Measurements from ENCODE around the gene RNF187. TPM values are rescaled to one million over a fixed set of nuclear protein-coding genes. Genes with fewer than 3 reads are reported as not detected.

Gene RNF187
- total RNA-seq, 1 experiment from 2014 or later = 97.7 TPM

DNA sequence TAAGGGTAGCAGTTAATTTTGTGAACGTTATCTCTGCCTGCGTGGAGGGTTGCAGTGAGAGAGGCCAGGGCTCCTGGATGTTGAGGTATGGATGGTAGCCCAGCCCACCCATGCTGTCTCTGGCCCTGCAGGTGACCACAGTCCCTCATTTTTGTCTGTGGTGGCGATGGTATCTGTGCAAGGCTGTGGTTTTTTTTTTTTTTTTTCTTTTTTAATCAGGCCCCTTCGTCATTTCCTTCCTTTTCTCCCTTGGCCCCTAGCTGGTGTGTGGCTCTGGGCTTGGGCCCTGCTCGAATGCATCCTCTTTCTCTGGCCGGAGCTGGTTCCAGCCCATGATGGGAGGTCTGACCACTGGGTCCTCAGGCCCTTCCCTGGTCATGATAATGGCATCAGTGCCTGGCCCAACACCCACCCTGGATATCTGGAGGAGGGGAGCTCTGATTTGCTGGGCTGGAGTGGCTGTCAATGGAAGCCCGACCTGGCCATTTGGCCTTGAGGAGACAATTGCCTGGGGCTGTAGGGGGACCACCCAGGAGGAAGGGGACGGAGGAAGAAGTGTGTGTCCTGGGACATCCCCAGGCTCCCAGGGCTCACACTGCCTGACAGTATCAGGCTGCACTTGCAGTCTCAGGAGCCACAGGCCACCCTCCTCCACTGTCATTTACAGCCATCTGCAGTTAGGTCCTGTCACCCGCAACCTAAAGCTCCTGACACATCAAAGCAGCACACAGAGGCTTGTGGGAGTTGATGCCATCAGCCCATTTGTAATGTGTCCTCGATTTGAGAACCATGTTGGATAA is 8.1 kb upstream of the RNF187 start:
- ChIA-PET CTCF (no interaction called here), POLR2A (ENCODE audit: unreplicated experiment) (no interaction called here)
- no peaks in the 10 kb centered on the region for H3F3A ChIP-seq (ENCODE audit: low read length, unreplicated experiment)
- no peaks in the 10 kb centered on the region for H3K4me1 ChIP-seq (ENCODE audit: insufficient read depth, low read length)
- H2AFZ ChIP-seq (ENCODE audit: low read length) = no peak overlapping the region
- no peak overlapping the region for H3K4me3 ChIP-seq (ENCODE audit: low read length)
- H3K9me3 ChIP-seq (ENCODE audit: low read length) = no peaks in the 10 kb centered on the region
- no peak for ATAC-seq
- no peaks in the 10 kb centered on the region for H3K79me2 ChIP-seq (ENCODE audit: low read length)
- H3K27ac ChIP-seq (ENCODE audit: low read length) = no peak overlapping the region
- H3K4me2 ChIP-seq (ENCODE audit: low read length) = no peak overlapping the region
- TF ChIP-seq, protein P1, sequence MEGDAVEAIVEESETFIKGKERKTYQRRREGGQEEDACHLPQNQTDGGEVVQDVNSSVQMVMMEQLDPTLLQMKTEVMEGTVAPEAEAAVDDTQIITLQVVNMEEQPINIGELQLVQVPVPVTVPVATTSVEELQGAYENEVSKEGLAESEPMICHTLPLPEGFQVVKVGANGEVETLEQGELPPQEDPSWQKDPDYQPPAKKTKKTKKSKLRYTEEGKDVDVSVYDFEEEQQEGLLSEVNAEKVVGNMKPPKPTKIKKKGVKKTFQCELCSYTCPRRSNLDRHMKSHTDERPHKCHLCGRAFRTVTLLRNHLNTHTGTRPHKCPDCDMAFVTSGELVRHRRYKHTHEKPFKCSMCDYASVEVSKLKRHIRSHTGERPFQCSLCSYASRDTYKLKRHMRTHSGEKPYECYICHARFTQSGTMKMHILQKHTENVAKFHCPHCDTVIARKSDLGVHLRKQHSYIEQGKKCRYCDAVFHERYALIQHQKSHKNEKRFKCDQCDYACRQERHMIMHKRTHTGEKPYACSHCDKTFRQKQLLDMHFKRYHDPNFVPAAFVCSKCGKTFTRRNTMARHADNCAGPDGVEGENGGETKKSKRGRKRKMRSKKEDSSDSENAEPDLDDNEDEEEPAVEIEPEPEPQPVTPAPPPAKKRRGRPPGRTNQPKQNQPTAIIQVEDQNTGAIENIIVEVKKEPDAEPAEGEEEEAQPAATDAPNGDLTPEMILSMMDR (conservative IDR thresholded peaks at IDR 0.05; ENCODE audit: low read depth, low read length) = no peak
- no peak for TF ChIP-seq EZH2phosphoT487 (IDR thresholded peaks at IDR 0.05; ENCODE audit: borderline replicate concordance, low read length)
- TF ChIP-seq EZH2 (IDR thresholded peaks at IDR 0.05; ENCODE audit: low read length, unreplicated experiment) = no peak
- no peak for DNase-seq
- no peaks in the 10 kb centered on the region for H3K9me2 ChIP-seq (replicated peaks; ENCODE audit: low read length)
- 0 out of 2 replicates have a peak, but pooled peaks cover 6% of the 10 kb centered on the region for H3K27me3 ChIP-seq (ENCODE audit: low read length)
- H3K36me3 ChIP-seq (ENCODE audit: low read depth, low read length) = no peaks in the 10 kb centered on the region
- no peak overlapping the region for H3K9ac ChIP-seq (ENCODE audit: low read length)
- no TSS peak for BruUV-seq (replicated peaks)
- intact Hi-C loops (cut with micrococcal nuclease) = no loop called here
- H4K20me1 ChIP-seq (ENCODE audit: low read length) = no peaks in the 10 kb centered on the region

DNA sequence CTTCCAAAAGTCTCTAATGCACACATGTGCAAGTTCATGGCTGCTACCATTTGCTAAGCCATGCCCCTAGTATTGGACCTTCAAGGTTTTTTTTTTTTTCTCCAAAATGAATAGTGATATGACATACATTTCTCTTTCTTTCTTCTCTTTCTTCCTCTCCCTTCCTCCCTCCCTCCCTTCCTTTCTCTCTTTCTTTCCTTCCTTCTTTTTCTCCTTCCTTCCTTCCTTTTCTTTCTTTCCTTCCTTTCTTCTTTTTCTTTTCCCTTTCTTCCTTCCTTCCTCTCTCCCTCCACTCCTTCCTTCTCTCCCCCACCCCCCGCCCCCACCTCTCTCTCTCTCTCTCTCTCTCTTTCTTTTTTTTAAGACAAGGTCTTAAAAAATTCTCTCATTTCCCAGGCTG is 3.4 kb upstream of the RNF187 start:
- ATAC-seq (no peak), DNase-seq (no peak)
- Histone ChIP-seq H3K36me3 (ENCODE audit: low read depth, low read length) (no peaks in the 10 kb centered on the region), H3K9me3 (ENCODE audit: low read length) (no peaks in the 10 kb centered on the region), H3K9ac (ENCODE audit: low read length) (no peak overlapping the region), H3K79me2 (ENCODE audit: low read length) (peaks cover 11% of the 10 kb centered on the region), H3K27ac (ENCODE audit: low read length) (no peak overlapping the region), H4K20me1 (ENCODE audit: low read length) (no peaks in the 10 kb centered on the region), H3K4me1 (ENCODE audit: insufficient read depth, low read length) (peaks cover 18% of the 10 kb centered on the region), H3K4me3 (ENCODE audit: low read length) (no peak overlapping the region), H2AFZ (ENCODE audit: low read length) (no peak overlapping the region), H3K4me2 (ENCODE audit: low read length) (no peak overlapping the region), H3K27me3 (ENCODE audit: low read length) (no peaks in the 10 kb centered on the region), H3K9me2 (replicated peaks; ENCODE audit: low read length) (no peaks in the 10 kb centered on the region), H3F3A (ENCODE audit: low read length, unreplicated experiment) (peaks cover 5% of the 10 kb centered on the region)
- TF ChIP-seq, protein P1 (conservative IDR thresholded peaks at IDR 0.05; ENCODE audit: low read depth, low read length) = no peak
- TF ChIP-seq EZH2 (IDR thresholded peaks at IDR 0.05; ENCODE audit: low read length, unreplicated experiment) (no peak), EZH2phosphoT487 (IDR thresholded peaks at IDR 0.05; ENCODE audit: borderline replicate concordance, low read length) (no peak)
- ChIA-PET POLR2A (ENCODE audit: unreplicated experiment) (no interaction called here), CTCF (no interaction called here)
- intact Hi-C loops (cut with micrococcal nuclease) = no loop called here
- no TSS peak for BruUV-seq (replicated peaks)

Measured in PC-3 (cell line).